GM10266 (cell line): ENCODE data around the gene IGFL1.
"Not testable (repeated sequence)": the region's sequence is repeated elsewhere in the genome, so short reads cannot be mapped to it uniquely, and the experiment has no call there.

Experiments
- DNase-seq: peaks from one replicate; pipeline ENCODE4 v3.0.0; 2012; ENCODE audit errors: extremely low spot score
- TF ChIP-seq, protein P1 (sequence below): IDR thresholded peaks from 2 replicates; pipeline ENCODE4 v1.5.1; 2012; ENCODE audit warnings: mild to moderate bottlenecking, low read depth; ENCODE audit not compliant: control insufficient read depth, insufficient read depth; ENCODE audit errors: missing control alignments

The IGFL1 gene

DNA sequence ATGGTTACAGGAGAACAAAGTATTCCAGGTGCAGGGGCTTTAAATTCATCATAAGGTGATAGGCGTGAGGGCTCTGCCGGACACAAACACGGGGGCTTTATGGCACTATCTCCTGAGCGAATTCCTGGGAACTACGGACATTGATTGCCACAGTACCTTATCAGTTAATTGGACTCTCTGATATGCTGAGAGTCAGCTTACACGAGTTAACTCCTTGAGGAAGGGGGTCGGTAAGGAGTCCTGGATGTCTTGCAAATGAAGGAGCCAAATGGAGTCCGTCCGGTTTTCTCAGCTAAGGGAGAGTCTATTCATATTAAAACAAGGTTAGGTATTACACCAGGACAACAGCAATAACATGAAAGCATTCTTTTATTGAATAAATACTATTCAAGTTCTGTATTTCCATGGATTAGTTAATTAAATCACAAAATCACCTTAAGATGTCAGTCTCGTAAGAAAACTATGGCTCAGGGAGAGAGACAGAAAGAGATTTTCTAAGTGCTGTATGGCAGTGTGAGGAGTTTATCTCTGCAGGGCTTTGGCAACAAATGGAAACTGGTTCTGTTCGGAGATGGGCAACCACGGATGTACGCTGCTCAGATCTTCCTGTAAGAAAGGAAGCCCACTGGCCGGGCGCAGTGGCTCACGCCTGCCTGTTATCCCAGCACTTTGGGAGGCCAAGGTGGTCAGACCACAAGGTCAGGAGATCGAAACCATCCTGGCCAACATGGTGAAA lies 41.1 kb downstream of the IGFL1 start:
- TF ChIP-seq, protein P1, sequence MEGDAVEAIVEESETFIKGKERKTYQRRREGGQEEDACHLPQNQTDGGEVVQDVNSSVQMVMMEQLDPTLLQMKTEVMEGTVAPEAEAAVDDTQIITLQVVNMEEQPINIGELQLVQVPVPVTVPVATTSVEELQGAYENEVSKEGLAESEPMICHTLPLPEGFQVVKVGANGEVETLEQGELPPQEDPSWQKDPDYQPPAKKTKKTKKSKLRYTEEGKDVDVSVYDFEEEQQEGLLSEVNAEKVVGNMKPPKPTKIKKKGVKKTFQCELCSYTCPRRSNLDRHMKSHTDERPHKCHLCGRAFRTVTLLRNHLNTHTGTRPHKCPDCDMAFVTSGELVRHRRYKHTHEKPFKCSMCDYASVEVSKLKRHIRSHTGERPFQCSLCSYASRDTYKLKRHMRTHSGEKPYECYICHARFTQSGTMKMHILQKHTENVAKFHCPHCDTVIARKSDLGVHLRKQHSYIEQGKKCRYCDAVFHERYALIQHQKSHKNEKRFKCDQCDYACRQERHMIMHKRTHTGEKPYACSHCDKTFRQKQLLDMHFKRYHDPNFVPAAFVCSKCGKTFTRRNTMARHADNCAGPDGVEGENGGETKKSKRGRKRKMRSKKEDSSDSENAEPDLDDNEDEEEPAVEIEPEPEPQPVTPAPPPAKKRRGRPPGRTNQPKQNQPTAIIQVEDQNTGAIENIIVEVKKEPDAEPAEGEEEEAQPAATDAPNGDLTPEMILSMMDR, result no peak
- DNase-seq, result no peak

DNA sequence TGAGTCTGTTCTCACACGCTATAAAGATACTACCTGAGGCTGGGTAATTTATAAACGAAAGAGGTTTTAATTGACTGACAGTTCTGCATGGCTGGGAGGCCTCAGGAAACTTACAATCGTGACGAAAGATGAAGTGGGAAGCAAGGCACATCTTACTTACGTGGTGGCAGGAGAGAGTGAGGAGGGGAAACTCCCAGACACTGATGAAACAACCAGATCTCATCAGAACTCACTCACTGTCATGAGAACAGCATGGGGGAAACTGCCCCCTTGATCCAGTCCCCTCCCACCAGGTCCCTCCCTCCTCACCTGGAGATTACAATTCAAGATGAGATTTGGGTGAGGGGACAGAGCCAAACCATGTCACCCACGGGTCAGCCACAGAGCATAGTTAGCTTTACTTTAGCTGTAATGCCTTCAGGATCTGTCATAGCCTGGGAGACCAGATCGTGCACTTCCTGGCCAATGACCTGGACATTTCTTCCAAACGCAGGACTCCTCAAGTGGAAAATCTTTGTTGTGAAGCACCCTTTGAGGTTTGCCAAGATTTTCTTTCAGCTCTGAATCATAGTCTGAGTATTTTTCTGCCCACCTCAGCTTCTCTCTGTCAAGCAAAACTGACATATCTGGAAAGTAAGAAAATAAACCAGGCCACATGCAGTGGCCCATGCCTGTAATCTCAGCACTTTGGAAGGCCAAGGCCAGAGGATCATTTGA lies 42.1 kb downstream of the IGFL1 start:
- TF ChIP-seq, protein P1, result no peak
- DNase-seq, result no peak

DNA sequence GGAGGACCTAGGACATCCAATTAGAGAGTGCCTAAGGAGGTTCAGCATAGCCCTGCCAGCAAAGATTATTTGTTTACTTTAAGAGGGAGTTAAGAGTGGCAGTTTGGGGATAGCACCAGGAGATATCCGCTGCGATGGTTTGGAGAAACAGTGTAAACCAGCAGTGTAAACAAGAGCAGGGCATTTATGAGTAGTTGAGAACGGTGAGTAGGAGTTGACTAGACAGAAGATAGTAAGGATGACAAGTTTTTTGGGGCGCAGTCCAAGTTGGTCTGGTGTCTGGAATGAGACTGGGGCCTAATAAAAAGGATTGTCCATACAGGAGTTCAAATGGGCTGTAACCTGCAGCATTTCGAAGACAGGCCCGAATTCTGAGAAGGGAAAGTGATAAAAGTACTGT lies 44.4 kb downstream of the IGFL1 start:
- DNase-seq, result not testable (repeated sequence)

DNA sequence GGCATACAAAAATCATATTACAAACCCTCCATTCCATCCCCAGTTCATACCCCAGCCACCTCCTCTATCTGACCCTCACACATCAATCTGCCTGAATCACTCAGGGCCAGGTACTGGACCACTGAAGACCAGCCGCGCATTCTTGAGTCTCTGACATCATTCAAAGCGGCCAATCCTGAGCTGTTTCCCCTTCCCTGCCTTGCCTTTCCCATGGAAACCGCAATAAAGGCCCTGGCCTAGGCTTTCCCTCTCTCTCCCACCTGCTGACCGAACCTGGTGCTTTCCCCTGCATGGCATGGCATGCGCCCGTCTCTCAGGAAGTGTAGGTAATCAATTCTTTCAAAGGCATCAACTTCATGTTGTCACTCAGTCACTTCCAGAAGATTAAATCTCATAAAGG lies 49.6 kb downstream of the IGFL1 start:
- DNase-seq, result no peak
- TF ChIP-seq, protein P1, result no peak
